ENCODE measurements around the gene CCR5.

CCR5 gene

GRCh38 chr3:46354984-46355383, 15.8 kb upstream of the CCR5 start:
- Histone ChIP-seq H3K27ac (no peak overlapping the region), H4K20me1 (ENCODE audit: insufficient read depth) (no peaks in the 10 kb centered on the region), H3K36me3 (ENCODE audit: insufficient read depth) (no peaks in the 10 kb centered on the region), H3K4me3 (IDR thresholded peaks at IDR 0.05; ENCODE audit: insufficient read depth, low read depth, low read length) (no peak overlapping the region), H3K79me2 (ENCODE audit: insufficient read depth, low read depth) (no peaks in the 10 kb centered on the region), H3K9ac (no peak overlapping the region), H3K27me3 (ENCODE audit: insufficient read depth, low read depth) (no peaks in the 10 kb centered on the region), H2AFZ (ENCODE audit: low read depth) (no peak overlapping the region), H3K4me2 (no peak overlapping the region), H3K4me1 (ENCODE audit: low read depth, poor library complexity, severe bottlenecking) (peaks cover 44% of the 10 kb centered on the region)
- no peak for TF ChIP-seq CTCF (conservative IDR thresholded peaks at IDR 0.05; ENCODE audit: low read depth, low read length)

GRCh38 chr3:46356276-46356675, 14.5 kb upstream of the CCR5 start:
- H3K4me3 ChIP-seq (IDR thresholded peaks at IDR 0.05; ENCODE audit: insufficient read depth, low read depth, low read length), result no peak overlapping the region
- H2AFZ ChIP-seq (ENCODE audit: low read depth), result no peak overlapping the region
- no peak for TF ChIP-seq CTCF (conservative IDR thresholded peaks at IDR 0.05; ENCODE audit: low read depth, low read length)
- no peaks in the 10 kb centered on the region for H3K36me3 ChIP-seq (ENCODE audit: insufficient read depth)
- no peak overlapping the region for H3K4me2 ChIP-seq
- no peaks in the 10 kb centered on the region for H3K79me2 ChIP-seq (ENCODE audit: insufficient read depth, low read depth)
- no peak overlapping the region for H3K9ac ChIP-seq
- no peaks in the 10 kb centered on the region for H3K27me3 ChIP-seq (ENCODE audit: insufficient read depth, low read depth)
- H3K27ac ChIP-seq, result no peak overlapping the region
- no peaks in the 10 kb centered on the region for H4K20me1 ChIP-seq (ENCODE audit: insufficient read depth)
- H3K4me1 ChIP-seq (ENCODE audit: low read depth, poor library complexity, severe bottlenecking), result peaks cover 44% of the 10 kb centered on the region

GRCh38 chr3:46356909-46357308, 13.8 kb upstream of the CCR5 start:
- H3K9ac ChIP-seq, result no peak overlapping the region

GRCh38 chr3:46358466-46358865, 12.3 kb upstream of the CCR5 start:
- Histone ChIP-seq H3K79me2 (ENCODE audit: insufficient read depth, low read depth) (no peaks in the 10 kb centered on the region), H3K9ac (no peak overlapping the region), H3K36me3 (ENCODE audit: insufficient read depth) (no peaks in the 10 kb centered on the region), H3K4me3 (IDR thresholded peaks at IDR 0.05; ENCODE audit: insufficient read depth, low read depth, low read length) (no peak overlapping the region), H2AFZ (ENCODE audit: low read depth) (no peak overlapping the region), H4K20me1 (ENCODE audit: insufficient read depth) (no peaks in the 10 kb centered on the region), H3K4me2 (no peak overlapping the region), H3K27me3 (ENCODE audit: insufficient read depth, low read depth) (no peaks in the 10 kb centered on the region), H3K4me1 (ENCODE audit: low read depth, poor library complexity, severe bottlenecking) (peaks cover 31% of the 10 kb centered on the region), H3K27ac (no peak overlapping the region)
- TF ChIP-seq CTCF (conservative IDR thresholded peaks at IDR 0.05; ENCODE audit: low read depth, low read length), result no peak

More at GRCh38 chr3:46356909-46357308, 13.8 kb upstream of the CCR5 start:
- Histone ChIP-seq H3K27me3 (ENCODE audit: insufficient read depth, low read depth) (no peaks in the 10 kb centered on the region), H3K4me1 (ENCODE audit: low read depth, poor library complexity, severe bottlenecking) (peaks cover 44% of the 10 kb centered on the region), H4K20me1 (ENCODE audit: insufficient read depth) (no peaks in the 10 kb centered on the region), H2AFZ (ENCODE audit: low read depth) (no peak overlapping the region), H3K4me2 (no peak overlapping the region), H3K79me2 (ENCODE audit: insufficient read depth, low read depth) (no peaks in the 10 kb centered on the region), H3K27ac (no peak overlapping the region), H3K36me3 (ENCODE audit: insufficient read depth) (no peaks in the 10 kb centered on the region), H3K4me3 (IDR thresholded peaks at IDR 0.05; ENCODE audit: insufficient read depth, low read depth, low read length) (no peak overlapping the region)
- no peak for TF ChIP-seq CTCF (conservative IDR thresholded peaks at IDR 0.05; ENCODE audit: low read depth, low read length)
